Right lung (tissue), 5 donors: ENCODE data around the gene SUN2. TPM values are rescaled to one million over a fixed set of nuclear protein-coding genes. Genes with fewer than 3 reads are reported as not detected.

Experiments used
- DNase-seq, 2 donors: peaks; one replicate each; pipeline ENCODE4 v3.0.0-alpha.2; 2013
- polyA plus RNA-seq, 5 donors: library from polyadenylated mRNA; unstranded; fragments of 120-200 nt; gene quantifications; one replicate each; pipeline versions ENCODE4 v1.2.1 to v1.2.3, GENCODE V29; 2013; ENCODE audit warnings: inconsistent platforms in 1 of 5, low replicate concordance in 1 of 5; ENCODE audit not compliant: insufficient read length in 5 of 5, insufficient read depth in 1 of 5

Gene SUN2
- polyA plus RNA-seq, 5 donors: 50.9 to 71.6 (median 62.2) TPM

GRCh38 chr22:38718414-38718813 lies 37.4 kb downstream of the SUN2 start:
- DNase-seq: no peak

- DNase-seq: no peak
Observed at GRCh38 chr22:38717244-38717643, 38.6 kb downstream of the SUN2 start.

GRCh38 chr22:38716826-38717225 lies 39.0 kb downstream of the SUN2 start:
- DNase-seq: no peak

GRCh38 chr22:38716271-38716670 lies 39.5 kb downstream of the SUN2 start:
- no peak for DNase-seq

GRCh38 chr22:38715852-38716251 lies 39.9 kb downstream of the SUN2 start:
- DNase-seq: no peak

GRCh38 chr22:38715176-38715764 lies 40.5 kb downstream of the SUN2 start:
- no peak for DNase-seq

GRCh38 chr22:38713921-38714320 lies 41.9 kb downstream of the SUN2 start:
- DNase-seq: no peak

GRCh38 chr22:38712486-38713207 lies 43.2 kb downstream of the SUN2 start:
- DNase-seq: no peak

GRCh38 chr22:38710866-38711265 lies 44.9 kb downstream of the SUN2 start:
- DNase-seq: no peak

- no peak for DNase-seq
Observed at GRCh38 chr22:38710351-38710750, 45.4 kb downstream of the SUN2 start.

GRCh38 chr22:38709306-38709705 lies 46.5 kb downstream of the SUN2 start:
- DNase-seq: no peak

GRCh38 chr22:38707984-38708383 lies 47.8 kb downstream of the SUN2 start:
- no peak for DNase-seq

- DNase-seq: no peak
Observed at GRCh38 chr22:38707346-38707745, 48.5 kb downstream of the SUN2 start.

- DNase-seq: no peak
Observed at GRCh38 chr22:38706901-38707195, 49.0 kb downstream of the SUN2 start.

GRCh38 chr22:38706101-38706900 lies 49.5 kb downstream of the SUN2 start:
- DNase-seq: peak in 1 of 2 donors; percentile 55

GRCh38 chr22:38705235-38706100 lies 50.3 kb downstream of the SUN2 start, which contains the start of gene GTPBP1:
GTPBP1 (plus strand) TSS chr22:38705944; CDS start chr22:38705956, 12 bp downstream.
- peak; percentile 100 for DNase-seq

GRCh38 chr22:38704654-38705234 lies 51.1 kb downstream of the SUN2 start:
- peak in 1 of 2 donors; percentile 32 for DNase-seq

- peak; percentile 93 to 95 for DNase-seq
Observed at GRCh38 chr22:38700789-38701628, 54.8 kb downstream of the SUN2 start, which contains the start of gene JOSD1. JOSD1 (minus strand) TSS chr22:38700943; CDS start chr22:38699987, 956 bp downstream.

- DNase-seq: no peak
Observed at GRCh38 chr22:38700270-38700788, 55.5 kb downstream of the SUN2 start.

- peak in 1 of 2 donors; percentile 30 for DNase-seq
Observed at GRCh38 chr22:38699784-38700183, 56.0 kb downstream of the SUN2 start.
